Cerebellar cortex (tissue), 1 donor: ENCODE data around the gene E2F8.
A peak's percentile ranks its signal among the peaks of the same experiment; 100 is the strongest.
"Not testable (repeated sequence)": the region's sequence is repeated elsewhere in the genome, so short reads cannot be mapped to it uniquely, and the experiment has no call there.

ENCODE experiments used
- DNase-seq: peaks from one replicate; pipeline ENCODE4 v3.0.0-alpha.2; 2015; ENCODE audit warnings: low spot score

E2F8 gene

GRCh38 chr11:19240420-19241259 lies at the start of gene E2F8:
Gene E2F8, minus strand, starts transcription at chr11:19240945. Its CDS starts 824 bp downstream, at chr11:19240121.
- DNase-seq, result peak; percentile 88

DNA sequence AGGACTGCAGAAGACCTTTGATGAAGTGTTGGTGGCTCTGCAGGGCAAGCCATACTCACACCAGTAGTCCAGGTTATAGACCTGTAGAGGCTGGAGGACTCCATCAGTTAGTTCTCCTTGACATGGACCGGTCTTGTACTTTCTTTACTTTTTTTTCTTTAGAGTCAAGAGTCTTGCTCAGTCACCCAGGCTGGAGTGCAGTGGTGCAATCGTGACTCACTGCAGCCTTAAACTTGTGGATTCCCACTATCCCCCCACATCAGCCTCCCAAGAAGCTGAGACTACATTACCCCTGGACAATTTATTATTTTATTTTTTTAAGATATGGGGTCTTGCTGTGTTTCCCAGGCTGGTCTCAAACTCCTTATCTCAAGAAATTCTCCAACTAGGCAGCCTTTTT lies 49.6 kb upstream of the E2F8 start:
- DNase-seq, result no peak

GRCh38 chr11:19288256-19288655 lies 47.5 kb upstream of the E2F8 start:
- DNase-seq, result no peak

GRCh38 chr11:19286411-19286810 lies 45.7 kb upstream of the E2F8 start:
- no peak for DNase-seq

DNA sequence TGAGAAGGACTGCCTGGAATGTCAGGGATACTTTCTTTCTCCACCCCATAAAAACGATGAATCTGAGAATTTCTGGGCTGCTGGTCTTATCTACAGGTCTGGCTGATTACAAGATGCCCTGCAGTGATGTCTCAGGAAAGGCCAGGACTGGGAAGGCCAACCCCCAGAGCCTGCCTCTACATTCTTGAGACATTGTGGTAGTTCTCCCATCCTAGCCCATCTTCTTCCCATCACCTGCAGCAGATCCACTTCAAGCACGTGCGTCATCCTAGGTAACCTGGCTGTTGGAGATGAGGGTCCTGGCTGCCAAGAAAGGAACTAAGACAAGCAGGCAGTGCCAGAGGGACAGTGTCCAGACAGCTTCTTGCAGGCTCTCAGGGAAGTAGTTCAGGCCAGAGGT lies 44.1 kb upstream of the E2F8 start:
- DNase-seq, result no peak

DNA sequence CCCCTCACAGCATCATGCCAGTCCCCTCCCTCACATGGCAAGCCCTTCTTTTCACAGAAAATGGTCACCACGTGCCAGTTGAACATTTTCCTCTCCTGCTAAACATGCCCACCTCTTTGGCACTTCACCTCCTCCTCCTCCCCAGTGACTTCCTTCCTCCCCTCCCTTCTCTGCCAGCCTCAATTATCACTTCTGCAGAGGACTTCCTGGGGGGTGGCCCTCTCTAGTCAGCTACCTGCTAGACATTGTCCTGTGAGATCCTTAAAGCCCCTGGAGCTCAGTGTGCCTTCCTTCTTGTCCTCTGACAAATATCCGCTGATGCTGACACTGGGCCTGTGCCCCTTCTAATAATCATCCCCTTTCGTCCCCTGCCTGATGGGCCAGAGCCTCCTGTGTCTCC lies 43.2 kb upstream of the E2F8 start:
- DNase-seq, result no peak

DNA sequence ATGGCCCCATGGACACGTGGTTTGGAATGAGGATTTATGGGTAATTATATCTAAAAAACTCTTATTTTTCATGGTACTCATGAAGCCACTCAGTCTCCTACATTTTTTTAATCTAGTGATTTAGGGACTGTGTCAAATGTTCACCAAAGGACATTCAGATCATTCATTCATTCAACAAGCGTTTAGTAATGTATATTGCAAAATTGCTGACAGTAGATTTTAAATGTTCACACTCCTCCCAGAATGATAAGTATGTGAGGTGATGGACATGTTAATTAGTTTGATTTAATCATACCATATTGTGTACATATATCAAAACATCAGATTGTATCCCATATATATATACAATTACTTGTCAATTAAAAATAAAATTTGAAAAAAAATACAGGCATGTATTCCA lies 40.8 kb upstream of the E2F8 start:
- DNase-seq, result no peak

DNA sequence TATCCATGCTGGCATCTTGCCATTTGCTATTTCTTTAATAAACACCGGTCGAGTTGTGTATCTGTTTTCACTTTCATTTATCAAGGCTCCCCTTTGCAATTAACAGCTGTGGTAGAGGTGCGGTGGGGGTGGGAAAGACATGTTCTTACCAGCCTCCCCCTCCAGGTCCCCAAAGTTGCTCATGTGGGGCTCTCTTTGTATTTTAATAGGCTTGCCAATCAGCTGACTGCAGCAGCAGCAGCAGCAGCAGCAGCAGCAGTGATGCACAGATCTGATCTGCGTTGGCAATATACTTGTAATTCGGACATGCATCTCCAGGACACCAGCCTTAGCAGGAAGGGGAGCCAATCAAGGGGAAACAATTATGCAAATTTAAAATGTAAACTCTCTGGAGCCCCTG lies 40.3 kb upstream of the E2F8 start:
- no peak for DNase-seq

- no peak for DNase-seq
These were observed 38.7 kb upstream of the E2F8 start for GRCh38 chr11:19279451-19279850.

DNA sequence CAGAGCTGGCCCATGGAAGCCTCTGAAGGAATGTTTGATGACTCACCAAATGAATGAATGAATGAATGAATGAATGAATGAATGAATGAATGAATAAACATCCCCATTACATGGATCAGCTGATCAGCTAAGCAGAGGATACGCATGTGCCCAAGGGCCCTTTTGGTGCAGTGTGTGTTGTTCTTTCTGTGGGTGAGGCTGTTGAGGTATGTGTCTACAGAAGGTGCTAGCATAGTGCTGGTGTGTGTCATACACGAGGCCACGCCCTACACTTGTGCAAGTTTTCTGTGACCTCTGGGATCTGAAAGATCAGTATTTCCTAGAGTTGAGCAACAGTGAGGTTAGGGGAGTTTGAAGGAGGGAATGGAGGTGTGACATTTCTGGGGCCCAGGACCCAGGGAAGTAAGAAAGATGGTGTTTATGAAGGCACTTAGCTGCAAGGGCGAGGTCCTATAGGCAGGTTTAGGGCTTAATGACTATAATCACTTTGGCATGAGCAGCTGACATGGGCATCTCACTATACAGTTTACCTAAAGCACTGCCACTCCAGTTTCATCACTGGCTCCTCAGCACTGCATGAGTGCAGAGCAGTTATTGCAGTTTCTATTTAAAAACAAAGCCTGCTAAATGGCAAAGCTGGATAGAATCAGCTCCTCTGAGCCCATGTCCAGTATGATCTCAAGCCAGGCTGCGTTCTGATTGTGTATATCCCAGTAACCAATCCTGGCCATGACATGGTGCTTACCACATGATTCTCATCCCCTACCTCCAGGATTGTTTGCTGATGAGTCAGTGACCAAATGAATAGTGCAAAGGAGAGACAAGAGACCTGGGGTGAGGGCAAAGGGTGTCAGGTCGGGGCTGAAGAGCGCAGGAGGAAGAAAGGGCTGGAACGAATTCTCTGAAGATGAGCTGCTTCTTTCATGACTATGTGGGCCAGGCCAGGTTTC lies 36.4 kb upstream of the E2F8 start:
- no peak for DNase-seq

DNA sequence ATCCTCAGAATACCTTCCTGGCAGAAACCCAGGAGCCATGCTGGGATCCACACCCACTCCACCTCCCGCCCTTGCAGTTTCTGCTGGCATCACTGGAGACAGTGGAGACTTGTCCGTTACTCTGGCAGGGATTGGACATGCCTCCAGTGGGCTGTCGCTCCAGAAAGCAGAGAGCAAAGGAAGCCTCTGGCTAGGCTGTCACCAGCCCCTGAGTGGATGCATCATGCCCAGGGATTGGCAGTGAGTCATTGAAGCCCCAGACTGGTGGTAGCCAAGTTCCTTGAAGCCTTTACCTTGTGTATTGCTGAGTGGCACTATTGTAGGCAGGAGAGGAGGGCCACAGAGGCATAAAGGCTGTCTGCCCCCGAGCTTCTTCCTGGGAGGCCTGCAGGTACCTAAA lies 34.8 kb upstream of the E2F8 start:
- no peak for DNase-seq

DNA sequence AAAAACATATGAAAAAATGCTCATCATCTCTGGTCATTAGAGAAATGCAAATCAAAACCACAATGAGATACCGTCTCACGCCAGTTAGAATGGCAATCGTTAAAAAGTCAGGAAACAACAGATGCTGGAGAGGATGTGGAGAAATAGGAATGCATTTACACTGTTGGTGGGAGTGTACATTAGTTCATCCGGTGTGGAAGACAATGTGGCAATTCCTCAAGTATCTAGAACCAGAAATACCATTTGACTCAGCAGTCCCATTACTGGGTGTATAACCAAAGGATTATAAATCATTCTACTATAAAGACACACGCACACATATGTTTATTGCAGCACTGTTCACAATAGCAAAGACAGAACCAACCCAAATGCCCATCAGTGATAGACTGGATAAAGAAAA lies 32.5 kb upstream of the E2F8 start:
- not testable (repeated sequence) for DNase-seq

- DNase-seq, result no peak
These were observed 28.2 kb upstream of the E2F8 start for GRCh38 chr11:19268909-19269308.

DNA sequence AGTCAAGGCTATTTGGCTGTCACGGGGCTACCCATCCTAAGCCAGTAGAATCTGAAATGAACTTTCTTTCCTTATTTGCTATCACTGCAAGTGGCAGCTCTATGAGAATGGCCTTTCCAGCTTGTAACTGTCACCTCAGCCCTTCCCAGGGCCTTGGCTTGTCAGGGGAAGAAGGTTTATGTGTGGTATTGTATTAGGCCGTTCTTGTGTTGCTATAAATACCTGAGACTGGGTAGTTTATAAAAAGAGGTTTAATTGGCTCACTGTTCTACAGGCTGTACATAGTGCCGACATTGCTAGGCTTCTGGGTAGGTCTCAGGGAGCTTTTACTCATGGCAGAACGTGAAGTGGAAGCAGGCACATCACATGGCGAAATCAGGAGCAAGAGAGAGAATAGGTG lies 26.8 kb upstream of the E2F8 start:
- DNase-seq, result no peak

- DNase-seq, result no peak
These were observed 22.6 kb upstream of the E2F8 start for GRCh38 chr11:19263333-19263732.

DNA sequence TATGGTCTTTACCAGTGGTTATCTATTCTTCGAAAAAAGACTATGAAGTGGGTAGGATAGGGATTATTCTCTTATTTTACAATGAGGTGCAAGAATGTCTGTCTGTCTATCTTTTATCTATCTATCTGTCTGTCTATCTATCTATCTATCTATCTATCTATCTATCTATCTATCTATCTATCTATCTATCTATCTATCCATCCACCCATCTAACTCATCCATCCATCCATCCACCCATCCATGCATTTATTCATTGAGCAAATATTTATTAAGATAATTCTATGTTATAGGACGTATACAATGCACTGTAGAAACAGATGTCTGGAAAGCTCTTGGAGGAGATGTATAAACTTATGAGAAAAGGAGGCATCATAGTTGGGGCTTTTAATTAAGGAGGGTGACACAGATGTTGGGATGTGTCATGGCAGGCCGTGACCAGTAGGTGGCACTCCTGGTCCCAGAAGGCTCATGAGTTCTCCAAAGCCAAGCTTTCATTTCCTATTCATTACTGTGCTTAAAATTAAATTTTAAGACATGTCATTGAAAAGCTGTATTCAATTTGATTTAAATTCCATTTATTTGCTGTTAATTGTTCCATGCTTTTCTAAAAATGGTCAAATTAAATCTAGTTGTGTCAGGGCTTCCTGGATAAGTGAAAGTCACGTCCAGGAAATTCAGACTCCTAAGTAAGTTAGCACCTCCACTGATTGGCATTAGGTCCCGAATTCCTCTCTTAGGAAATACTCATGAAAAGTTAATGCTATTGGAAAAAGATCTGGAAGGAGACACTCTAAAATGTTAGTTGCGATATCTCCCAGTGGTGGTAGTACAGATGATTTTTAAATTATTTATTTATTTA lies 19.0 kb upstream of the E2F8 start:
- DNase-seq, result peak; percentile 42

GRCh38 chr11:19258641-19259230 lies 18.0 kb upstream of the E2F8 start:
- no peak for DNase-seq

DNA sequence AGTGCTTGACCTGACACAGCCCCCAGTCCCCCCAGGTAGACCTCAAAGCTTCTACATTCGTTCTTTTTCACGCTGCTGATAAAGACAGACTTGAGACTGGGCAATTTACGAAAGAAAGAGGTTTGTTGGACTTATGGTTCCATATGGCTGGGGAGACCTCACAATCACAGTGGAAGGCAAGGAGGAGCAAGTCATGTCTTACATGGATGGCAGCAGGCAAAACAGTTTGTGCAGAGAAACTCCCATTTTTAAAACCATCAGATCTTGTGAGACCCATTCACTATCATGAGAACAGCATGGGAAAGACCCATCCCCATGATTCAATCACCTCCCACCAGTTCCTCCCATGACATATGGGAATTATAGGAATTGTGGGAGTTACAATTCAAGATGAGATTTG lies 13.7 kb upstream of the E2F8 start:
- not testable (repeated sequence) for DNase-seq

GRCh38 chr11:19253817-19254216 lies 13.1 kb upstream of the E2F8 start:
- DNase-seq, result no peak

GRCh38 chr11:19253153-19253745 lies 12.5 kb upstream of the E2F8 start:
- DNase-seq, result no peak
